Loucy (cell line): ENCODE results near the gene RBM8A.

Source experiments
- H2AFZ ChIP-seq: fragments of 200-600 bp; sonication (generic); 2 replicates; pipeline ENCODE4 v1.6.0; 2016; ENCODE audit warnings: antibody characterized with exemption, mild to moderate bottlenecking, low read length, moderate library complexity
- H3F3A ChIP-seq: fragments of 200-600 bp; 2 replicates; pipeline ENCODE4 v1.6.0; 2016; ENCODE audit warnings: antibody characterized with exemption, low read depth, mild to moderate bottlenecking
- H3K27me3 ChIP-seq: fragments of 200-600 bp; sonication (generic); 2 replicates; pipeline ENCODE4 v1.6.1; 2014; ENCODE audit warnings: low read length, mild to moderate bottlenecking; ENCODE audit not compliant: insufficient read depth, poor library complexity, severe bottlenecking
- H3K36me3 ChIP-seq: fragments of 200-600 bp; sonication (generic); 2 replicates; pipeline ENCODE4 v1.6.1; 2016; ENCODE audit warnings: low read length; ENCODE audit not compliant: insufficient read depth
- H3K4me1 ChIP-seq: fragments of 200-600 bp; sonication (generic); 2 replicates; pipeline ENCODE4 v1.5.1; 2014; ENCODE audit warnings: low read length, mild to moderate bottlenecking; ENCODE audit not compliant: insufficient read depth, poor library complexity, severe bottlenecking
- H3K4me2 ChIP-seq: fragments of 200-600 bp; sonication (generic); 2 replicates; pipeline ENCODE4 v1.6.0; 2014; ENCODE audit warnings: antibody characterized with exemption, low read length, low read depth, mild to moderate bottlenecking; ENCODE audit not compliant: poor library complexity, severe bottlenecking
- H3K4me3 ChIP-seq: fragments of 200-600 bp; sonication (generic); 2 replicates; pipeline ENCODE4 v1.5.1; 2014; ENCODE audit warnings: low read length, mild to moderate bottlenecking, mixed read lengths; ENCODE audit not compliant: poor library complexity, severe bottlenecking
- H3K79me2 ChIP-seq: fragments of 200-600 bp; sonication (generic); 2 replicates; pipeline ENCODE4 v1.6.1; 2014; ENCODE audit warnings: low read length; ENCODE audit not compliant: insufficient read depth
- H3K9ac ChIP-seq: fragments of 200-600 bp; sonication (generic); 2 replicates; pipeline ENCODE4 v1.6.0; 2014; ENCODE audit warnings: mild to moderate bottlenecking, low read depth, low read length, moderate library complexity; ENCODE audit not compliant: poor library complexity, severe bottlenecking
- H3K9me2 ChIP-seq: fragments of 200-600 bp; sonication (generic); replicated peaks from 2 replicates; pipeline ENCODE4 v1.6.1; 2016; ENCODE audit warnings: low read depth, low read length, mixed read lengths
- H3K9me3 ChIP-seq: fragments of 200-600 bp; sonication (generic); 2 replicates; pipeline ENCODE4 v1.6.1; 2014; ENCODE audit warnings: mild to moderate bottlenecking, antibody characterized with exemption, low read length, low read depth; ENCODE audit not compliant: insufficient read depth
- H4K20me1 ChIP-seq: fragments of 200-600 bp; sonication (generic); 2 replicates; pipeline ENCODE4 v1.6.0; 2014; ENCODE audit warnings: antibody characterized with exemption, low read length, mild to moderate bottlenecking; ENCODE audit not compliant: insufficient read depth, poor library complexity, severe bottlenecking
- EZH2phosphoT487 ChIP-seq: fragments of 200-600 bp; IDR thresholded peaks from 2 replicates; pipeline ENCODE4 v1.6.1; 2018; ENCODE audit warnings: antibody characterized with exemption, mild to moderate bottlenecking, moderate library complexity, borderline replicate concordance
- TF ChIP-seq, protein P1 (sequence below): fragments of 200-600 bp; sonication (generic); conservative IDR thresholded peaks from 2 replicates; pipeline ENCODE4 v1.5.1; 2014; ENCODE audit warnings: mild to moderate bottlenecking, antibody characterized with exemption, low read length

RBM8A gene

GRCh38 chr1:145918992-145919939, 8.0 kb downstream of the RBM8A start:
- H3K79me2 ChIP-seq = peaks cover 12% of the 10 kb centered on the region; the same call in 1 of the 2 replicates
- H3K27me3 ChIP-seq = no peaks in the 10 kb centered on the region
- peak overlapping the region; percentile 85 for H3K9ac ChIP-seq
- H3K9me2 ChIP-seq = no peaks in the 10 kb centered on the region
- H3K4me1 ChIP-seq = peaks cover 14% of the 10 kb centered on the region
- no peaks in the 10 kb centered on the region for H3K36me3 ChIP-seq
- no peaks in the 10 kb centered on the region for H4K20me1 ChIP-seq
- H3K4me3 ChIP-seq = peak overlapping the region; percentile 99
- 0 out of 2 replicates have a peak, but pooled peaks cover 9% of the 10 kb centered on the region for H3F3A ChIP-seq
- H3K9me3 ChIP-seq = no peaks in the 10 kb centered on the region
- peak overlapping the region; percentile 86 for H3K4me2 ChIP-seq
- H2AFZ ChIP-seq = peak overlapping the region; percentile 95
- TF ChIP-seq, protein P1, sequence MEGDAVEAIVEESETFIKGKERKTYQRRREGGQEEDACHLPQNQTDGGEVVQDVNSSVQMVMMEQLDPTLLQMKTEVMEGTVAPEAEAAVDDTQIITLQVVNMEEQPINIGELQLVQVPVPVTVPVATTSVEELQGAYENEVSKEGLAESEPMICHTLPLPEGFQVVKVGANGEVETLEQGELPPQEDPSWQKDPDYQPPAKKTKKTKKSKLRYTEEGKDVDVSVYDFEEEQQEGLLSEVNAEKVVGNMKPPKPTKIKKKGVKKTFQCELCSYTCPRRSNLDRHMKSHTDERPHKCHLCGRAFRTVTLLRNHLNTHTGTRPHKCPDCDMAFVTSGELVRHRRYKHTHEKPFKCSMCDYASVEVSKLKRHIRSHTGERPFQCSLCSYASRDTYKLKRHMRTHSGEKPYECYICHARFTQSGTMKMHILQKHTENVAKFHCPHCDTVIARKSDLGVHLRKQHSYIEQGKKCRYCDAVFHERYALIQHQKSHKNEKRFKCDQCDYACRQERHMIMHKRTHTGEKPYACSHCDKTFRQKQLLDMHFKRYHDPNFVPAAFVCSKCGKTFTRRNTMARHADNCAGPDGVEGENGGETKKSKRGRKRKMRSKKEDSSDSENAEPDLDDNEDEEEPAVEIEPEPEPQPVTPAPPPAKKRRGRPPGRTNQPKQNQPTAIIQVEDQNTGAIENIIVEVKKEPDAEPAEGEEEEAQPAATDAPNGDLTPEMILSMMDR = no peak
- TF ChIP-seq EZH2phosphoT487 = no peak

DNA sequence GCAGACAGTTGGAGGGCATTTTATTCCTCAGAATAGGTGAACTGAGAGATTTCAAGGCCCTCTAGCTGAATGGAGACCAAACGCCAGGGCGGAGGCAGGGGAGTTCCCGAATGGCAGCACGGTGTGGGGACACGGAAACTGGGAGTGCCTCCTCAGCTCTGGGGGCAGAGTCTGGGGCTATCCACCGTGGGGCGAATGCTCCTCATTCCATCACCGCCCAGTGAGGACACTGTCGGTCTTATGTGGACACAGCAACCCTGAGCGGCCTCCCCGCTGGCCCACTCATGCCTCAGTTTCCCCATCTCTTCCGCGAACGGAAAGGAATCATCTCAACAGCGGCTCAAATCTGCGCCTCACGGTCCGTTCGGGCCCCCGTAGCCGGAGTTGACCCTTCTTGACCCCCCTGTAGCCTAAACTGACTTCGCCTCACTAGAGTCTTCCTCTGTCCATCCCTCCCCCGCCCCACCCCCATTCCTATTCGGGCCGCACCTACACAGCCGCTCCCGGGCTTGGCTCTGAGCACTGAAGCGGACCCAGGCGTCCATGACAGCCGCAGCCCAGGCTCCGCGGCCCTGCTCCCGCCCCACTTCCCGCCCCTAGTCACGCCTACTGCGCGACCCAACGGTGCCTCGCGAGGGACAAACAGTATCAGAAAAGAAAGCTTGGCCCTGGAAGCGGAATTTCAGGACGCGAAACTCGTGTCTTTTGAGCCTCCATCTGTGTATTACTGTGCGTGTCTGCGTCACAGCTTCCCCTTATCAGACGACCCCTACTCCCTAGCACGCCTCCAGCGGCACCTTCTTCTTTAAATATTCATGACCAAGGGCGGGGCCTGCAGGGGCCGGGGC, 8.9 kb downstream of the RBM8A start, which contains the start of gene PEX11B:
Gene PEX11B, minus strand, starts transcription at position 574 of the 848 bp plus-strand sequence. Its CDS starts 29 bp downstream, at position 545.
- H3K4me2 ChIP-seq = peak within 1 kb of the TSS; percentile 86
- H3K9ac ChIP-seq = peak within 1 kb of the TSS; percentile 85
- H3F3A ChIP-seq = 0 out of 2 replicates have a peak, but pooled peaks cover 9% of the 10 kb centered on the region
- no peaks in the 10 kb centered on the region for H3K27me3 ChIP-seq
- H3K36me3 ChIP-seq = no peaks in the 10 kb centered on the region
- peak within 1 kb of the TSS; percentile 99 for H3K4me3 ChIP-seq
- peak within 1 kb of the TSS; percentile 95 for H2AFZ ChIP-seq
- H3K9me3 ChIP-seq = no peaks in the 10 kb centered on the region
- H4K20me1 ChIP-seq = no peaks in the 10 kb centered on the region
- no peak for TF ChIP-seq EZH2phosphoT487
- TF ChIP-seq, protein P1 = no peak
- H3K9me2 ChIP-seq = no peaks in the 10 kb centered on the region
- peaks cover 14% of the 10 kb centered on the region for H3K4me1 ChIP-seq
- H3K79me2 ChIP-seq = peaks cover 12% of the 10 kb centered on the region; the same call in 1 of the 2 replicates

GRCh38 chr1:145917595-145917994, 9.7 kb downstream of the RBM8A start:
- no peak for TF ChIP-seq EZH2phosphoT487
- TF ChIP-seq, protein P1 = no peak
- Histone ChIP-seq H3K4me3 (peak overlapping the region; percentile 99), H3K4me1 (peaks cover 14% of the 10 kb centered on the region), H3K4me2 (peak overlapping the region; percentile 86), H3K9me2 (no peaks in the 10 kb centered on the region), H3K9ac (peak overlapping the region; percentile 85), H3K79me2 (peaks cover 12% of the 10 kb centered on the region; the same call in 1 of the 2 replicates), H3K36me3 (no peaks in the 10 kb centered on the region), H2AFZ (no peak overlapping the region), H3K9me3 (no peaks in the 10 kb centered on the region), H3F3A (0 out of 2 replicates have a peak, but pooled peaks cover 9% of the 10 kb centered on the region), H4K20me1 (no peaks in the 10 kb centered on the region), H3K27me3 (no peaks in the 10 kb centered on the region)
